GM21515 (cell line): Measurements from ENCODE around the gene SFXN2.
"Not testable (repeated sequence)": the region's sequence is repeated elsewhere in the genome, so short reads cannot be mapped to it uniquely, and the experiment has no call there.

Experiments used
- ATAC-seq: cut with Tn5 transposase; IDR thresholded peaks from one replicate; pipeline ENCODE4 v1.9.1; 2021; ENCODE audit not compliant: unreplicated experiment

The SFXN2 gene

GRCh38 chr10:102679596-102679995 lies 34.8 kb upstream of the SFXN2 start:
- ATAC-seq, result no peak

DNA sequence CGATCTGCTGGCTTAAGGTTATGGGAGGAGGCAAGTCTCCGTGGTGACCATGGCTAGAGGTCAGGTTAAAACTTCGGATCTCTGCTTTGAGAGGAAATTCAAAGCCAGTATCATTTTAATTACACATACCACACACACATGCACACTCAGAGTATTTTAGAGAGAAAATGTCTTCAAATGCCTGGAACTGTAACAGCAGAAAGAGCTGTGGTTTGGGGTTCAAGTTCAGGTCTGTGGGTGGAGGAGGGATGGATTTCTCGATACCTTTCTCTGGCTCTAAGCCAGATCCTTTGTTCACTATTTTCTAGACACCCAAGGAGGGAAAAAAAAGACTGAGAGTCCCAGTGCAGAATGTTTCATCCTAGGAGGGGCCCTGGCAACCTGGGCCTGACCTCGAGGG lies 32.7 kb upstream of the SFXN2 start:
- no peak for ATAC-seq

DNA sequence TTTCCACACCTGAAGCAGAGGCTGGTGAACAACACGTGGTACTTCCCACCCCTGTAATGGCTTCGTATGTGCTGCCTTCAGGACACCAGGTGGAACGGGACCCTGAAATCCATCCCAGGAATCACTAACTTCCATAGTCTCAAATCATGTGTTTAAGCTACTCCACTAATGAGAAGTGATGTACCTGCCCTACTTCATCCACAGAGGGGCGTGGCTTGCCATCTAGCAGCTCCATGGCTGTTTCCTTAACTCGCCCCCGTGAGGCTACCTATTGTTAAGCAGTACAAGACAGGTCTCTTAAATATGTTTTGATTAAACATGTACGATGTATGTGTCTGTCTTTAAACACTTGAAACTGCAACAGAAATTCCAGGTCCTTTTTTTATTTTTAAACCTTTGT lies 32.0 kb upstream of the SFXN2 start:
- ATAC-seq, result no peak

GRCh38 chr10:102682981-102683380 lies 31.5 kb upstream of the SFXN2 start:
- ATAC-seq, result no peak

DNA sequence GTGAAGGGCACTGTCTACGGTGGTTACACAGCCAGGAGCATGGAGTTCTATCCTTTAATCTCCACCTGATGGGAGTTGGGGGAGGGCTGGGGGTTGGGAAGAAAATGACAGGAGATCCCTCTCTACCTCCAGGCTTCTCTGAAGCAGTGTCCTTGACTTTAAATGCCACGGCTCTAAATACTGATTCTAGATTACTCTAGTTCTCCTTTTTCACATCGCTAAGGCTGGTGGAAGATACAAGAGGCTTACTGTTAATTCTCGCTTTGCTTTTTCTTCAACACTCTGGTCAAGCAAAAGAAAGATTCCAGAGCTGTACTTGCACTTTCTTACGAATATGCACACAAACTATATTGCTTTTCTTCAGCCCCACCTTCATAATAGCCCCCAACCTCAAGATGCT lies 30.7 kb upstream of the SFXN2 start:
- no peak for ATAC-seq

DNA sequence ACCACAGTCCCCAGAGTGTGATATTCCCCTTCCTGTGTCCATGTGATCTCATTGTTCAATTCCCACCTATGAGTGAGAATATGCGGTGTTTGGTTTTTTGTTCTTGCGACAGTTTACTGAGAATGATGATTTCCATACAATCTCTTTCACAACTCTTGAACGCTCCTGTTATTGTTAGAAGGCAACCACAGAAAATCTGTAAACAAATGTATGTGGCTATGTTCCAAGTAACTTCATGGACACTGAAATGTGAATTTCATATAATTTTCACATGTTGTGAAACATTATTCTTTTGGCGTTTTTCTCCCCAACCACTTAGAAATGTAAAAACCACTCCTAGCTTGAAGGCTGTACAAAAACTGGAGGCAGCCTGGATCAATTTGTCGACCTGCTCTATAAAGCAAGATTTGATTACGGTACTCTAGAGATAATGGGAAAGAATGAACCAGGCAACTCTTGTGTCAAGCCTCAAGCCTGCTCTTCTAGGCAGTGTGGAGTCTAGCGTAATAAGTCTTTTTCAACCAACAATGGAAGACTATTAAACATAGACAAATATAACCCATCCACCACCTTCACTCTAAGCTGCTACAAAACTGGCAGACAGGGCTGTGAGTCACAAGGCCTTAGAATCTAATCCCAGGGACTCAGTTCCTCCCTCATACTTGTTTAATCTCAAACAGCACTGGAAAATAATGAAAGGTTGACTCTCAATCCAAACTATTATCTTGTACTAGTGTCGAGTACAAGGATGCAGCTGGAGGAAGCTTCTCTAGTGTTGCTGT lies 23.0 kb upstream of the SFXN2 start:
- ATAC-seq, result no peak

DNA sequence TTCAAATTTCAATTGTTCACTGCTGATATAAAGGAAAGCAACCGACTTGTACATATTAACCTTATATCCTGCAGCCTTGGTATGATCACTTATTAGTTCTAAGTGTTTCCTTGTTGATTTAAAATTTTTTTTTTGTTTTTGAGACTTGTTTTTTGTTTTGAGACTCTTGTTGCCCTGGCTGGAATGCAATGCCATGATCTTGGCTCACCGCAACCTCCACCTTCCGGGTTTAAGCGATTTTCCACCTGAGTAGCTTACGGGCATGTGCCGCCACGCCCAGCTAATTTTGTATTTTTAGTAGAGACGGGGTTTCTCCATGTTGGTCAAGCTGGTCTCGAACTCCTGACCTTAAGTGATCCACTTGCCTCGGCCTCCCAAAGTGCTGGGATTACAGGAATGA lies 19.0 kb upstream of the SFXN2 start:
- not testable (repeated sequence) for ATAC-seq

- ATAC-seq, result no peak
These were observed 17.7 kb upstream of the SFXN2 start for GRCh38 chr10:102696736-102697135.

DNA sequence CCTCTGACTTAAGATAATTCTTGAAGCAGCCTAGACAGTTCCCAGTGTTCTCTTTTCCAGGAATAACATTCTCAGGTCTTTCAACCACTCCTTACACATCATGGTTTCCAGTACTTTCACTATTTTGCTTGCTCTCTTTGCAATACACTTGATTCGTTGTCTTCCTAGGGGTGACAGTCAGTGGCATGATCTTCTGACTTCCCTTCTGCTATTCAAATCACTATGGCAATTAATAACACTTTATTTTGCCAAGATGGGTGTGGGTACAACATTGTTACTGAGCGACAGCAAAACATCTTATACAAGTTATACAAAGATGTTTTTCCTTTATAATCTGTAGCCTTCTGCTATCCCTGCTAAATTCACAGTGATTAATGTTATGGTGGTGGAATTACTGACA lies 15.5 kb upstream of the SFXN2 start:
- no peak for ATAC-seq

DNA sequence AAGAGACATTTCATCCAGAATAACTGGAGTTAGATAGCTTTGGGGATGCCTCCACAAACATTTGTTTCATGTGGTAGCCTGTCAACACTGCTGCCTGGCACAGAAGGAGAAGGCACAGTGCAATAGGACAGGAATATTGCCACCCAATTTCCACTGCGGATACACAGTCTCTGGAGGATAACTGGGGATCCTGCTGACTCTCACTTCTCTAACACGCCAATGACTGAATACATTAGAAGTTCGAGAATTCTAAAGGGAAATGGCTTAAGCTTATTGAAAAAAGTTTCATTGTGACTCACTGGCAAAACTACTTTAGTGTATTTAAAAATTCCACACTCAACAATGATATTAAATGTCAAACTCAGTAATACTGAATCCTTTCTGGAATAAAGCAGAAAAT lies 13.2 kb upstream of the SFXN2 start:
- ATAC-seq, result no peak

DNA sequence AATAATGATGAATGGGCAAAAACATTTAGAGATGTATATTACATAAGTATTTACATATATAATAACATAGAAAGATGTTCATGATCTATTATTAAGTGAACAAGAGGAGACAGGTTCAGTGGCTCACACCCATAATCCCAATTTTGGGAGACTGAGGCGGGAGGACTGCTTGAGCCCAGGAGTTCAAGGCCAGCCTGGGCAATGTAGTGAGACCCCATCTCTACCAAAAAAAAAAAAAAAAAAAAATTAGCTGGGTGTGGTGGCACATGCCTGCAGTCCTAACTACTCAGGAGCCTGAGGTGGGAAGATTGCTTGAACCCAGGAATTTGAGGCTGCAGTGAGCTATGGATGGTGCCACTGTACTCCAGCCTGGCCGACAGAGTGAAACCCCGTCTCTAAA lies 12.6 kb upstream of the SFXN2 start:
- ATAC-seq, result no peak

GRCh38 chr10:102702742-102703141 lies 11.7 kb upstream of the SFXN2 start:
- no peak for ATAC-seq

- no peak for ATAC-seq
These were observed 9.5 kb upstream of the SFXN2 start for GRCh38 chr10:102704915-102705314.

- no peak for ATAC-seq
These were observed 8.9 kb upstream of the SFXN2 start for GRCh38 chr10:102705531-102705930.

GRCh38 chr10:102710609-102711008 lies 3.8 kb upstream of the SFXN2 start:
- ATAC-seq, result no peak

DNA sequence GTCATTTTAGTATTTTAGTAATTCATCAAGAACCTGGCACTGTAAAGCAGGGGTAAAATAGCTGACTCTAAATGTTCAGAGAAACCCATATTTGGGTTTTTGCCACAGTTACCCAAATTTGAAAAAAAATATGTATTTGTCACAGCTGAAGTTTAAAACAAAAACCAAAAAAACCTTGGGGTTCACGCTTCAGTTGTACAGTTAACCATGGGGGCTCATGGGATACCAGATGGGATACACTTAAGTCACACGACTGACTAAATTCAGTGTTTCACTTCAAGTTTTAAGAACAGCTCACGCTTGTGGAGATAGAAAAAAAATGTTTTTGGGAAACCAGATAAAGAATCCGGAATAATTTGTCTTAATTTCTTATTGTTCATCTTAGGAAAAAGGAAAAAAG lies 2.3 kb upstream of the SFXN2 start:
- ATAC-seq, result no peak

- ATAC-seq, result no peak
These were observed 1.4 kb upstream of the SFXN2 start for GRCh38 chr10:102712843-102713538.

- ATAC-seq, result peak; percentile 44
These were observed 960 bp upstream of the SFXN2 start for GRCh38 chr10:102713539-102713813.

DNA sequence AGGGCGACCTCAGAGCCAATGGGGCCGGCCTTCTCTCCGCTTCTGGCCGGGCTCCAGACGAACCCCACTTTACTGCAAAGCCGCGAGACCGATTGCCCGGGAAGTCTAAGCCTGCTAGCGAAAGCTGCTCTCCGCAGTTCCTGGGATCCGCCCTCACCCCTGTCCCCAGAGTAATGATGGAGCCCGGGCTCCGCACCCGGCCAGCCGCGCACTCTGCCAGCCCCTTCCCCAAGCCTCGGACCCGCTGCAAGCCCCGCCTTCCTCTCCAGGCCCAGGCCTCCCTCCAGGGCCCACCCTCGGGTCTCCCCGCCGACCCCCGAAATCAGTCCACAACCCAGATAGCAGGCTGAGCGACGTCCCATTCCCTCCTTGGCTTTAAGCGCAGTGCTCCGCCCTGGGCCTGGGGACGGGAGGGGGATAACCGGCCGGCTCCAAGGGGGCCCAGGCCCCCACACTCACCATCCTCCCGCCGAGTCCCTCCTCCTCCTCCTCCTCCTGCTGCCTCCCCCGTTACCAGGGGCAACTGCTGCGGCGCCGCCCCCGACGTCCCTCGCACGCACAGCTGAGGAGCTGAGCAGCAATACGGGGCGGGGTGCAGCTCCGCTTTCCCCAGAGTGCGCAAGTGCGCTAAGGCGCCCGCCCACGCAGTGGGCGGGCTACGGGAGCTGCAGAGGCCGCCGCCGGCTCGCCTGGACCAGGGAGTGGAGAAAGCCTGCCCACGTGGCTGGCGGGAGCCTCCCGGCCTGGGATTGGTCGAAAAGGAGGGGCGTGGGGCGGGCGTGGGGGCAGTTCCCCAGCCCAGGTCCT lies 419 bp upstream of the SFXN2 start, which contains the start of gene ARL3:
Gene ARL3, minus strand, starts transcription at position 584 of the 807 bp plus-strand sequence. Its CDS starts 122 bp downstream, at position 462.
- ATAC-seq, result peak; percentile 71

- no peak for ATAC-seq
These were observed 1.4 kb downstream of the SFXN2 start for GRCh38 chr10:102715880-102716279.

- ATAC-seq, result not testable (repeated sequence)
These were observed 2.6 kb downstream of the SFXN2 start for GRCh38 chr10:102716900-102717565.
